IMR-90 (cell line): ENCODE data around the gene RBM46. TPM values are rescaled to one million over a fixed set of nuclear protein-coding genes. Genes with fewer than 3 reads are reported as not detected.

ENCODE experiments used
- ATAC-seq: fragments of 200-7000 bp; cut with Tn5 transposase; 2 replicates; pipeline ENCODE4 v1.9.1; 2020; ENCODE audit warnings: low read depth, mild to moderate bottlenecking, moderate library complexity
- BruUV-seq: library from RNA; stranded (reverse); fragments of 400-500 nt; replicated peaks from 2 replicates; lab custom pipeline; 2021; lab: Mats Ljungman, UMichigan
- CTCF ChIA-PET: fragments of 300-600 bp; formaldehyde crosslinking; extraction: SDS; loops from one replicate; lab custom pipeline; 2021; ENCODE audit warnings: antibody characterized with exemption; lab: Yijun Ruan, JAX
- POLR2A ChIA-PET: fragments of 300-600 bp; sonication (Branson Sonifier 250); formaldehyde crosslinking; loops from one replicate; lab custom pipeline; 2022; ENCODE audit warnings: antibody characterized with exemption; ENCODE audit not compliant: unreplicated experiment; lab: Charles Lee
- DNase-seq: peaks from one replicate; pipeline ENCODE4 v3.0.0; 2013
- H2AFZ ChIP-seq: replicated peaks from 2 replicates; pipeline ENCODE3; 2013; ENCODE audit warnings: low read length, mild to moderate bottlenecking; ENCODE audit not compliant: poor library complexity
- H2AK5ac ChIP-seq: 2 replicates; pipeline ENCODE4 v1.6.1; 2013; ENCODE audit warnings: low read depth, low read length, inconsistent platforms
- H2AK9ac ChIP-seq: replicated peaks from 2 replicates; pipeline ENCODE3; 2013; ENCODE audit warnings: mild to moderate bottlenecking, low read depth, low read length, moderate library complexity; ENCODE audit not compliant: poor library complexity
- H2BK120ac ChIP-seq: 2 replicates; pipeline ENCODE4 v1.6.1; 2013; ENCODE audit warnings: low read depth, low read length, inconsistent platforms
- H2BK15ac ChIP-seq: 3 replicates; pipeline ENCODE4 v1.6.1; 2013; ENCODE audit warnings: low read depth, low read length, inconsistent platforms
- H2BK20ac ChIP-seq: 2 replicates; pipeline ENCODE4 v1.6.1; 2013; ENCODE audit warnings: low read depth, mild to moderate bottlenecking, inconsistent platforms, low read length, moderate library complexity
- H2BK5ac ChIP-seq: 2 replicates; pipeline ENCODE4 v1.6.1; 2013; ENCODE audit warnings: mild to moderate bottlenecking, low read depth, low read length, inconsistent platforms; ENCODE audit not compliant: poor library complexity, severe bottlenecking
- H3K14ac ChIP-seq: replicated peaks from 2 replicates; pipeline ENCODE4 v1.6.1; 2013; ENCODE audit warnings: low read depth, low read length, inconsistent platforms
- H3K18ac ChIP-seq: 2 replicates; pipeline ENCODE4 v1.6.1; 2013; ENCODE audit warnings: low read depth, low read length, control low read depth
- H3K23ac ChIP-seq: 2 replicates; pipeline ENCODE4 v1.6.1; 2013; ENCODE audit warnings: low read depth, low read length, inconsistent platforms
- H3K27ac ChIP-seq: 2 replicates; pipeline ENCODE4 v1.5.1; 2013; ENCODE audit warnings: mild to moderate bottlenecking, control low read depth, low read length; ENCODE audit not compliant: insufficient read depth
- H3K27me3 ChIP-seq: 2 replicates; pipeline ENCODE4 v1.6.1; 2013; ENCODE audit warnings: low read length; ENCODE audit not compliant: control insufficient read depth, insufficient read depth
- H3K36me3 ChIP-seq: 2 replicates; pipeline ENCODE4 v1.6.1; 2013; ENCODE audit warnings: low read length, mixed read lengths; ENCODE audit not compliant: control insufficient read depth, insufficient read depth
- H3K4ac ChIP-seq: 2 replicates; pipeline ENCODE4 v1.6.1; 2013; ENCODE audit warnings: low read depth, low read length, inconsistent platforms
- H3K4me1 ChIP-seq: 2 replicates; pipeline ENCODE4 v1.6.1; 2013; ENCODE audit warnings: low read length, mixed read lengths; ENCODE audit not compliant: control insufficient read depth, insufficient read depth
- H3K4me2 ChIP-seq: 2 replicates; pipeline ENCODE4 v1.6.1; 2013; ENCODE audit warnings: low read depth, mild to moderate bottlenecking, control low read depth, low read length, moderate library complexity
- H3K4me3 ChIP-seq: 2 replicates; pipeline ENCODE4 v1.5.1; 2013; ENCODE audit warnings: low read depth, mild to moderate bottlenecking, control low read depth, low read length, moderate library complexity; ENCODE audit not compliant: insufficient read depth
- H3K56ac ChIP-seq: 2 replicates; pipeline ENCODE4 v1.6.1; 2013; ENCODE audit warnings: low read length, inconsistent platforms; ENCODE audit not compliant: insufficient read depth; ENCODE audit errors: extremely low read depth
- H3K79me1 ChIP-seq, 2 experiments: 2 replicates each; pipeline ENCODE4 v1.6.1; 2013; ENCODE audit warnings: low read length in 2 of 2, inconsistent platforms in 1 of 2, low read depth in 1 of 2
- H3K9ac ChIP-seq: 2 replicates; pipeline ENCODE4 v1.6.1; 2013; ENCODE audit warnings: low read depth, low read length, control low read depth
- H3K9me1 ChIP-seq: 2 replicates; pipeline ENCODE4 v1.6.1; 2013; ENCODE audit warnings: low read length, inconsistent platforms; ENCODE audit not compliant: insufficient read depth
- H3K9me3 ChIP-seq: 2 replicates; pipeline ENCODE4 v1.6.1; 2013; ENCODE audit warnings: low read length; ENCODE audit not compliant: control insufficient read depth, insufficient read depth
- H4K20me1 ChIP-seq: 2 replicates; pipeline ENCODE4 v1.6.1; 2013; ENCODE audit warnings: low read length, inconsistent platforms; ENCODE audit not compliant: insufficient read depth
- H4K5ac ChIP-seq: 2 replicates; pipeline ENCODE4 v1.6.1; 2013; ENCODE audit warnings: mild to moderate bottlenecking, low read depth, low read length, control low read depth
- H4K8ac ChIP-seq, 2 experiments: 2 replicates each; pipeline ENCODE4 v1.6.1; 2013; ENCODE audit warnings: low read depth in 2 of 2, low read length in 2 of 2, control low read depth in 1 of 2, inconsistent platforms in 1 of 2
- H4K91ac ChIP-seq: 2 replicates; pipeline ENCODE4 v1.6.1; 2013; ENCODE audit warnings: low read depth, low read length, inconsistent platforms; ENCODE audit not compliant: insufficient read depth
- BHLHE40 ChIP-seq: fragments of 150-350 bp; IDR thresholded peaks from 2 replicates; pipeline ENCODE4 v1.6.1; 2016; ENCODE audit warnings: mild to moderate bottlenecking, low read depth, low read length
- CEBPB ChIP-seq: IDR thresholded peaks from 2 replicates; pipeline ENCODE4 v1.6.1; 2012; ENCODE audit warnings: low read depth, low read length, improper control_type of control experiment
- CHD1 ChIP-seq: IDR thresholded peaks from 2 replicates; pipeline ENCODE4 v1.6.1; 2012; ENCODE audit warnings: low read depth, low read length, improper control_type of control experiment
- ELK1 ChIP-seq: fragments of 150-350 bp; IDR thresholded peaks from 2 replicates; pipeline ENCODE4 v1.6.1; 2016; ENCODE audit warnings: low read depth, mild to moderate bottlenecking, low read length, moderate library complexity, borderline replicate concordance
- FOS ChIP-seq: fragments of 150-350 bp; IDR thresholded peaks from 2 replicates; pipeline ENCODE4 v1.6.1; 2016; ENCODE audit warnings: low read depth, low read length
- MAFK ChIP-seq: IDR thresholded peaks from 2 replicates; pipeline ENCODE4 v1.6.1; 2012; ENCODE audit warnings: low read depth, low read length, improper control_type of control experiment
- MAZ ChIP-seq: IDR thresholded peaks from 2 replicates; pipeline ENCODE4 v1.6.1; 2012; ENCODE audit warnings: low read depth, mild to moderate bottlenecking, low read length, improper control_type of control experiment, moderate library complexity, borderline replicate concordance
- MXI1 ChIP-seq: IDR thresholded peaks from 2 replicates; pipeline ENCODE4 v1.6.1; 2012; ENCODE audit warnings: low read depth, mild to moderate bottlenecking, low read length, moderate library complexity, borderline replicate concordance
- NFE2L2 ChIP-seq: fragments of 150-350 bp; IDR thresholded peaks from 2 replicates; pipeline ENCODE4 v1.6.1; 2016; ENCODE audit warnings: low read depth, mild to moderate bottlenecking, low read length
- POLR2A ChIP-seq: IDR thresholded peaks from 2 replicates; pipeline ENCODE4 v1.6.1; 2012; ENCODE audit warnings: mild to moderate bottlenecking, low read depth, low read length
- RAD21 ChIP-seq: IDR thresholded peaks from 2 replicates; pipeline ENCODE4 v1.6.1; 2012; ENCODE audit warnings: low read length, improper control_type of control experiment
- RCOR1 ChIP-seq: IDR thresholded peaks from 2 replicates; pipeline ENCODE4 v1.6.1; 2012; ENCODE audit warnings: mild to moderate bottlenecking, low read length, improper control_type of control experiment; ENCODE audit not compliant: insufficient replicate concordance
- RFX5 ChIP-seq: IDR thresholded peaks from 2 replicates; pipeline ENCODE4 v1.8.0; 2012; ENCODE audit warnings: low read depth, mild to moderate bottlenecking, low read length, moderate library complexity
- SMC3 ChIP-seq: fragments of 150-350 bp; IDR thresholded peaks from 2 replicates; pipeline ENCODE4 v1.6.1; 2016; ENCODE audit warnings: low read depth, mild to moderate bottlenecking, antibody characterized with exemption, low read length, moderate library complexity
- USF2 ChIP-seq: fragments of 150-350 bp; IDR thresholded peaks from 2 replicates; pipeline ENCODE4 v1.6.1; 2017; ENCODE audit warnings: mild to moderate bottlenecking, antibody characterized with exemption, low read length, low read depth
- WGBS, 2 experiments: methylation state at CpG; one replicate each; pipeline versions ENCODE4 v1.1.5 to v1.1.7; 2013; ENCODE audit warnings: missing lambda C conversion rate in 2 of 2; ENCODE audit not compliant: insufficient read length in 1 of 2; ENCODE audit errors: extremely low coverage in 2 of 2; 5-methylcytosine and 5-hydroxymethylcytosine counted together
- dilution Hi-C: fragments of 300-500 bp; cut with HindIII; formaldehyde crosslinking; loops from one replicate; pipeline ENCODE4 v1.14.3; 2018; ENCODE audit warnings: low sequenced_read_pairs; ENCODE audit not compliant: unreplicated experiment
- in situ Hi-C: fragments of 300-500 bp; cut with MboI; formaldehyde crosslinking; loops from 3 replicates; pipeline ENCODE4 v1.14.3; 2019; ENCODE audit warnings: low sequenced_read_pairs, inconsistent platforms, mixed read lengths
- intact Hi-C: fragments of 100-400 bp; cut with micrococcal nuclease; formaldehyde crosslinking; loops from 2 replicates; pipeline ENCODE4 v1.10.0; 2022
- polyA plus RNA-seq, 3 experiments: library from polyadenylated mRNA; depleted of rRNA; stranded (reverse); fragments of >200 nt; gene quantifications; 2 replicates each; pipeline ENCODE4 v1.2.3, GENCODE V29; 2012; ENCODE audit warnings: low replicate concordance in 1 of 3
- total RNA-seq: library from RNA; depleted of rRNA; stranded (reverse); fragments of >200 nt; gene quantifications from 2 replicates; pipeline ENCODE4 v1.2.3, GENCODE V29; 2012
- TF ChIP-seq, protein P1 (sequence below): conservative IDR thresholded peaks from 2 replicates; pipeline ENCODE4 v1.5.1; 2012; ENCODE audit warnings: mild to moderate bottlenecking, low read depth, low read length, improper control_type of control experiment

RBM46 gene
- total and polyA plus RNA-seq, 2 of the 4 experiments (the other 2 are of a cell fraction): not detected

- in situ Hi-C loops: no loop called here
These were observed 88.2 kb downstream of the RBM46 start for GRCh38 chr4:154869301-154869700.

More at GRCh38 chr4:154869301-154869700, 88.2 kb downstream of the RBM46 start:
- no peak overlapping the region for H2BK15ac ChIP-seq
- H3K36me3 ChIP-seq: no peaks in the 10 kb centered on the region
- H2AK5ac ChIP-seq: no peak overlapping the region
- H3K4me3 ChIP-seq: no peak overlapping the region
- H4K8ac ChIP-seq: no peak overlapping the region
- H3K14ac ChIP-seq: no peak overlapping the region
- H3K4ac ChIP-seq: no peak overlapping the region
- no peak overlapping the region for H2BK120ac ChIP-seq
- no TSS peak for BruUV-seq
- H2AFZ ChIP-seq: no peak overlapping the region
- H3K9me3 ChIP-seq: no peaks in the 10 kb centered on the region
- H4K5ac ChIP-seq: no peak overlapping the region
- no peaks in the 10 kb centered on the region for H3K4me1 ChIP-seq
- H3K4me2 ChIP-seq: no peak overlapping the region
- no peak overlapping the region for H2BK5ac ChIP-seq
- no peak overlapping the region for H3K23ac ChIP-seq
- dilution Hi-C loops (no loop called here), intact Hi-C loops (no loop called here)
- no peak overlapping the region for H2AK9ac ChIP-seq
- CTCF ChIA-PET: interaction anchor here (0.8 kb wide), 1 partner anchor 65 kb away, joined by 3 read pairs; no protein-coding TSS in a partner anchor
- no peaks in the 10 kb centered on the region for H4K20me1 ChIP-seq
- no peak overlapping the region for H3K56ac ChIP-seq
- H2BK20ac ChIP-seq: no peak overlapping the region
- WGBS, 2 experiments: 0% methylated on average over 1 of the region's 3 CpGs; no CpG with 5 or more reads in 1 of the 2 experiments
- POLR2A ChIA-PET: no interaction called here
- ATAC-seq: no peak
- no peaks in the 10 kb centered on the region for H3K79me1 ChIP-seq
- H3K27ac ChIP-seq: no peak overlapping the region
- no peak overlapping the region for H4K91ac ChIP-seq
- no peak overlapping the region for H3K9ac ChIP-seq
- H3K9me1 ChIP-seq: no peaks in the 10 kb centered on the region
- TF ChIP-seq ELK1 (no peak), MAZ (no peak), RCOR1 (no peak), MAFK (no peak), NFE2L2 (no peak), POLR2A (no peak), RAD21 (no peak), SMC3 (no peak), BHLHE40 (no peak), USF2 (no peak), CHD1 (no peak), FOS (no peak), MXI1 (no peak), CEBPB (no peak), RFX5 (no peak)
- TF ChIP-seq, protein P1, sequence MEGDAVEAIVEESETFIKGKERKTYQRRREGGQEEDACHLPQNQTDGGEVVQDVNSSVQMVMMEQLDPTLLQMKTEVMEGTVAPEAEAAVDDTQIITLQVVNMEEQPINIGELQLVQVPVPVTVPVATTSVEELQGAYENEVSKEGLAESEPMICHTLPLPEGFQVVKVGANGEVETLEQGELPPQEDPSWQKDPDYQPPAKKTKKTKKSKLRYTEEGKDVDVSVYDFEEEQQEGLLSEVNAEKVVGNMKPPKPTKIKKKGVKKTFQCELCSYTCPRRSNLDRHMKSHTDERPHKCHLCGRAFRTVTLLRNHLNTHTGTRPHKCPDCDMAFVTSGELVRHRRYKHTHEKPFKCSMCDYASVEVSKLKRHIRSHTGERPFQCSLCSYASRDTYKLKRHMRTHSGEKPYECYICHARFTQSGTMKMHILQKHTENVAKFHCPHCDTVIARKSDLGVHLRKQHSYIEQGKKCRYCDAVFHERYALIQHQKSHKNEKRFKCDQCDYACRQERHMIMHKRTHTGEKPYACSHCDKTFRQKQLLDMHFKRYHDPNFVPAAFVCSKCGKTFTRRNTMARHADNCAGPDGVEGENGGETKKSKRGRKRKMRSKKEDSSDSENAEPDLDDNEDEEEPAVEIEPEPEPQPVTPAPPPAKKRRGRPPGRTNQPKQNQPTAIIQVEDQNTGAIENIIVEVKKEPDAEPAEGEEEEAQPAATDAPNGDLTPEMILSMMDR: no peak
- H3K18ac ChIP-seq: no peak overlapping the region
- no peak for DNase-seq
- H3K27me3 ChIP-seq: no peaks in the 10 kb centered on the region
